ENCODE results near the gene RNF130. TPM values are rescaled to one million over a fixed set of nuclear protein-coding genes. Genes with fewer than 3 reads are reported as not detected.

The RNF130 gene, protein sequence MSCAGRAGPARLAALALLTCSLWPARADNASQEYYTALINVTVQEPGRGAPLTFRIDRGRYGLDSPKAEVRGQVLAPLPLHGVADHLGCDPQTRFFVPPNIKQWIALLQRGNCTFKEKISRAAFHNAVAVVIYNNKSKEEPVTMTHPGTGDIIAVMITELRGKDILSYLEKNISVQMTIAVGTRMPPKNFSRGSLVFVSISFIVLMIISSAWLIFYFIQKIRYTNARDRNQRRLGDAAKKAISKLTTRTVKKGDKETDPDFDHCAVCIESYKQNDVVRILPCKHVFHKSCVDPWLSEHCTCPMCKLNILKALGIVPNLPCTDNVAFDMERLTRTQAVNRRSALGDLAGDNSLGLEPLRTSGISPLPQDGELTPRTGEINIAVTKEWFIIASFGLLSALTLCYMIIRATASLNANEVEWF
- 10 to 100 TPM in 1 of 2 donors, 1 to 10 TPM in 1; 7.7 to 14.2 TPM for total RNA-seq

DNA sequence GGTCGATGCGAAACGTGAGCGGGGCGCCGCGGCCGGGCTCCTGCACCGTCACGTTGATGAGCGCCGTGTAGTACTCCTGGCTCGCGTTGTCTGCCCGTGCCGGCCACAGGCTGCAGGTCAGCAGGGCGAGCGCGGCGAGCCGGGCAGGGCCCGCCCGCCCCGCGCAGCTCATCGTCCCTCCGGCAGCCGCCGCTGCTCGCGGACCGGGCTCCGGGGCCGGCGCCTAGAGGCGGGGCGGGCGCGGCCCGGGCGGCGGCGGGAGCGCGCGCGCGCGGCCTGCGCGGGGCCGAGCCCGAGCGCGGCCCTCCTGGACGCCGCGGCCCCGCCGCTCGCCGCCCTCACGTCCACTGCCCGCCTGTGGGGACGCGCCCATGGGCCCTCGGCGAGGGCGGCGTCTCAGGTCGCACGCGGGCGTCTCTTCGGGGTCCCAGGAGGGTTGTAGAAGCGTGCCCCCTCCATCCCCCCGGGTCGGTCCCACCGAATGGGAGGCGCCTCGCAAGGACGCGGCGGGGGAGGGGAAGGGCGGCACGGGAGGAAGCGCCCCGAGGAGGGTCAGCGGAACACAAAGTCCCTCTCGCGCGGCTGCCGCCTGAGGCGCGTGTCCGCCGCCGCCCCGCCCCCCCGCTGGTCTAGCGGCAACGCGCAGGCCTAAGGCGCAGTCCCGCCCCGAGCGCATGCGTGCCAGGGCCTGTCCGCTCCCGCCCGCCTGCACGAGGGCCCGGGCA, at the start of gene RNF130:
RNF130 (minus strand) TSS at position 229 of the 725 bp plus-strand sequence; CDS start at position 172, 57 bp downstream.
- H3K27ac Mint-ChIP-seq, result peak within 1 kb of the TSS in 1 of 2 donors; percentile 70
- DNase-seq (ENCODE audit: low spot score in 2 of 2) (peak; percentile 91 to 95), ATAC-seq (peak; percentile 81 to 87)
- H3K36me3 Mint-ChIP-seq, result peaks cover 4 to 16% of the 10 kb centered on the region in 2 donors
- peaks cover 4 to 7% of the 10 kb centered on the region in 2 donors for H3K9me3 Mint-ChIP-seq

- DNase-seq (ENCODE audit: low spot score in 2 of 2) (peak in 1 of 2 donors; percentile 52), ATAC-seq (no peak)
- no peaks in the 10 kb centered on the region for H3K36me3 Mint-ChIP-seq
- H3K27ac Mint-ChIP-seq, result peak overlapping the region in 1 of 2 donors; percentile 60
- no peaks in the 10 kb centered on the region for H3K9me3 Mint-ChIP-seq
Observed at GRCh38 chr5:180120237-180121101, 48.9 kb upstream of the RNF130 start.

GRCh38 chr5:180119903-180120236, 48.3 kb upstream of the RNF130 start:
- no peak overlapping the region for H3K27ac Mint-ChIP-seq
- H3K36me3 Mint-ChIP-seq, result no peaks in the 10 kb centered on the region
- no peaks in the 10 kb centered on the region for H3K9me3 Mint-ChIP-seq
- DNase-seq (ENCODE audit: low spot score in 2 of 2), result peak in 1 of 2 donors; percentile 39
- ATAC-seq, result no peak

DNA sequence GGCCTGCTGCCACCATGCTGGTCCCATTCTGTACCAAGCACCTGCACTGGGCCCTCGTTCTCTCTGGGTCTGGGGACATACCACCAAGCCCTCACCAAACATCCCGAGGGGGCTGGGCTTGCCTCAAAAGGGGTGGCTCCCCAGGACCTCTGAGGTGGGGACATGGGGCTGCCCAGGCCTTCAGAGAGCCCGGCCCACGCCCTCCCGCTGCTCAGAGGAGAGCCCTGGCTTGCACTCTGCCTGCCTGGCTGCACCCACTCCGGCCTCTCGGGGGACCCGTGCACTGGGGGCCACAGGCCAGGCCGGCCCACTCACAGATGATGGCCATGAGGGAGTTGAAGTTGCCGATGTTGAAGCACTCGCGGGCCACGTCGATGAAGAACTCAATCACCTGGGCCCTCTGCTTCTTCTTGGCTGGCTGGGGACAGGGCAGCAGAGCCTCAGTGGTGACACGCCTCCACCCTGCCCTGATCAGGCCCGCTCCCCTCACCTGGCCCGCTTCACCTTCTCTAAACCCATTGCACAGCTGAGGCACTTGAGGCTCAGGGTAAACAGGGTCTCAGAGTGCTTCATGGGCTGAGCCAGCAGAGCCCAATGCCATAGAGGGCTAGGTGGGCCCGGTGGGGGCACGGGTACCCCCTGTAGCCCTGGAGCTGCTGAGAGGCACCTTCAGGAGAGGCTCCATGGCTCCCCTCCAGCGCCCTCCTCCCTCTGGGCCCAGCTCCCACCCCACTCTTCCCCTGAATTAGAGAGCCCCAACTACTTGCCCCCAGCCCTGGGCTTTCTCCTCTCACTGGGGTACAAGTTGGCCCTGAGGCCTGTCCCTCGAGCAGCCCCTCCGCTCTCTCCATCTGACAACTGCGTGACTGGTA, 47.7 kb upstream of the RNF130 start:
- no peaks in the 10 kb centered on the region for H3K9me3 Mint-ChIP-seq
- H3K27ac Mint-ChIP-seq, result no peak overlapping the region
- ATAC-seq (no peak), DNase-seq (ENCODE audit: low spot score in 2 of 2) (peak in 1 of 2 donors; percentile 51)
- no peaks in the 10 kb centered on the region for H3K36me3 Mint-ChIP-seq

DNA sequence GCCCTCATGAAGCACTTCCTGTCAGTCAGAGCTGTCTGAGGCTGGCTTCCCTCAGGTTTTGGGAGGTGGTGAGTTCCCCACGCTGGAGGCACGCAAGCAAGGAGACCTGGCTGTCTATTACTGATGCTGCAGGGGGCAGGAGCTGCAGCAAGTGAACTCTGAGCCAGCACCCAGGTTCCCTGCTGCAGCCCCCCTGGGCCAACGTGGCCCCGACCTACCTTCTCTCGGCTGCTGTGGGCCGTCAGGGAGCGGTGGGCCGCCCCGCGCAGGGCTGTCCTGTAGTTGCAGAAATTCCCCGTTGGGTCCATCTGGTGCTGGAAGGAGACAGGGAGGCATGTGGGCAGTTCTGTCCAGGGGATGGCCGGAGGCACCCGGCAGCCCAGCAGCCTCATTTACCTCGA, 46.8 kb upstream of the RNF130 start:
- H3K36me3 Mint-ChIP-seq, result no peaks in the 10 kb centered on the region
- no peak overlapping the region for H3K27ac Mint-ChIP-seq
- no peaks in the 10 kb centered on the region for H3K9me3 Mint-ChIP-seq
- DNase-seq (ENCODE audit: low spot score in 2 of 2) (no peak), ATAC-seq (no peak)

DNA sequence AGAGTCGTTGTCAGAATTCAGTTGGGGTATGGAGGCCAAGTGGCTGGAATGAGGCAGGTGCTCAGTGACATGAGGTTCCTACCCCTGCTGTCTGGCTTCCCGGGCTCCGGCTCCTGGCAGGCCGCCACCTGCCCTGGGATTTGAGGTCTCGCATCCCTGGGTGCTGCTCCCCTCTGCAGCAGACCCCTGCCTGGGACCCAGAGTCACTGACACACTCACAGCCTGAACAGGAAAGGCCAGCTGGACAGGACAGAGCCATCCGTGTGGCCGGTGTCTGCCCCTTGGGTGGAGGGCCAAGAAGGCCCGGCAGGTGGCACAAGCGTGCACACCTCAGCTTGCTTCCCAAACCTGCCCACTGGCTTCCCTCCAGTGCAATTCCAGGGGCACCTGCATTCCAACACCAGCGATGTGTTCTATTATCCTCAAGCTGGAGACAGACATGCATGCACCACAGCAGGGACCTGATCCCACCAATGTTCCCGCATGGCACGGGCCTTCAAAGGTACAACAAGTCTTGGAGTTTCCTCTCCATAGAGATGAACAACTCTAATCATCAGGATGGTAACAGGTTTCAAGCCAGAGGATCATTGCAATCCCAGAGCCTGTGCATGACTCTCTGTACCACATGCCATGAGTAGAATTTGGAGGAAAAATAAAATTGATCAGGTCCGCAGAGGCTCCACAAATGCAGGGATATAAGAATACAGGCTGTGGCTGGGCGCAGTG, 45.6 kb upstream of the RNF130 start:
- Mint-ChIP-seq H3K9me3 (no peaks in the 10 kb centered on the region), H3K36me3 (no peaks in the 10 kb centered on the region), H3K27ac (no peak overlapping the region)
- ATAC-seq (no peak), DNase-seq (ENCODE audit: low spot score in 2 of 2) (no peak)

DNA sequence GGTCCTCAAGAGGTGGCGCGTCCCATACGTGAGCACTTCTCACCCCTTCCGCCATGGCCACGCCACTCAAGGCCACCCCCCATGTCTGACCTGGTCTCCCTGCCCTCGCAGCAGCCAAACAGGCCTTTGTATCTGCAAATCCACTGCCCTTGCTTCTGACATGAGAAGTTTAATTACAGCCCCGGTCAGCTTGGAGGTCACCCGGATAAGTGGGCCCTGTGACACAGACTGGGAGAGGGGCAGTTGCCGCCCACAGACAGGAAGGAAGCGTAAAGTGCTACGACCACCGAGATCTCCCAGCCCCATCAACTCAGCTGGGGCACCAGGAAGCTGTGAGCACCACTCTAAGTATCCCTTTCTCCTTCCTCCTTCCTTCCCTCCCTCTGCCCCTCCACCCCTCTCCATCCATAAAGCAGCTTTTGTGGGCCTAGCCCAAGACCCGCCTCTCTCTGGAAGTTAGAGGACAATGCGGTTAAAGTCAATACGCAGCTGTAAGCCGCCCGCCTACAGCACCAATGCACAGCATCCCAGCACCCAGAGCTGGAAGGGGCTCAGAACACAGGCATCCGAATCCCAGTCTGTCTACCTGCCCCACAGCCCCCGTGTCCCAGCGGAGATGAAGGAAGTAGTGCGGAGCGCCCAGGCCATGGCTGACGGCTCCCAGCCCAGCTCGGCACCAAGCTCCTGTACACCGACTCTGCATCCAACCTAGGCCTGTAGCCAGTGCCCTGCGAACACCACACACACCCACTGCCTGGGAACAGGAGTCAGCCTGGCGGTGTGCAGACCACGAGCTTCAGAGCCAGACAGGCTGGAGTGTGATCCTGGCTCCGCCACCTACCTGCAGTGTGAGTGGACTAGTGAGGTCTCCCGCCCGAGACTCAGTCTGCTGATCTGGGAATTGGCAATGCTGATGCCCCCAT, 44.8 kb upstream of the RNF130 start:
- DNase-seq (ENCODE audit: low spot score in 2 of 2) (no peak), ATAC-seq (no peak)
- no peaks in the 10 kb centered on the region for H3K9me3 Mint-ChIP-seq
- no peaks in the 10 kb centered on the region for H3K36me3 Mint-ChIP-seq
- no peak overlapping the region for H3K27ac Mint-ChIP-seq

DNA sequence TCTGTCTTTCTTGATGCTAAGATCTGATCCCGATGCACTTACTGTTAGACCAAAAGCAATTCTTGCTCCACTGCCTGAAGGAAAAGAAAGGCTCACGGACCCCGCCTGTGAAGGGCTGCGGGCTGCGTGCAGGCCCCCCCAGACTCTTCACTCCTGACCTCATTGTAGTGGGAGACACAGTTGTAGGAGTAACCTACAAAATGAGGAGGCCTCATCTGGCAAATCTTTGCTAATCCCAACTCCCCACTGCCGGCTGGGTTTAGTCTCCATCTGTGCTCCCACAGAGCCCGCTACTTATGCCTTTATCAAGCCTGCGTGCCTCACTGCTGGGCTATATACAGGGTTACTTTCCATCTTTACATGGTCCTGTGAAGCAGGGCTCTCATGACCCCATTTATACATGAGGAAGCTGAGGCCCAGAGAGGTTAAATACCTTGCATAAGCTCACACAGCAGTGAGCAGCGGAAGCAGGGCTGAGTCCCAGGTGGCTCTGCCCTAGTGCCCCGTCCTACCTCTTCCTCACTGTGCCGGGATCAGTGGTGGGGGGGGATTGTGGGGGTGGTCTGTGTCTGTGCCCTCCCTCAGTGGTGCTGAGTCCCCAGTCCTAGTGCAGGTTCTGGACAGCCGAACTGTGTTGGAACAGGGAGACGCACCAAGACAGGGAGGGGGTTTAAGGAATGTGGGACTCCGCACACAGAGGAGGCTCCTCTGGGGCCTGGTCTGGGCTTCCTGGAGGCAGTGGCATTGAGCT, 43.9 kb upstream of the RNF130 start:
- Mint-ChIP-seq H3K27ac (peak overlapping the region in 1 of 2 donors; percentile 55), H3K9me3 (no peaks in the 10 kb centered on the region), H3K36me3 (no peaks in the 10 kb centered on the region)
- no peak for DNase-seq (ENCODE audit: low spot score in 2 of 2)
- no peak for ATAC-seq

GRCh38 chr5:180114304-180115003, 42.9 kb upstream of the RNF130 start:
- DNase-seq (ENCODE audit: low spot score in 2 of 2) (no peak), ATAC-seq (no peak)
- Mint-ChIP-seq H3K9me3 (no peaks in the 10 kb centered on the region), H3K36me3 (no peaks in the 10 kb centered on the region), H3K27ac (no peak overlapping the region)

DNA sequence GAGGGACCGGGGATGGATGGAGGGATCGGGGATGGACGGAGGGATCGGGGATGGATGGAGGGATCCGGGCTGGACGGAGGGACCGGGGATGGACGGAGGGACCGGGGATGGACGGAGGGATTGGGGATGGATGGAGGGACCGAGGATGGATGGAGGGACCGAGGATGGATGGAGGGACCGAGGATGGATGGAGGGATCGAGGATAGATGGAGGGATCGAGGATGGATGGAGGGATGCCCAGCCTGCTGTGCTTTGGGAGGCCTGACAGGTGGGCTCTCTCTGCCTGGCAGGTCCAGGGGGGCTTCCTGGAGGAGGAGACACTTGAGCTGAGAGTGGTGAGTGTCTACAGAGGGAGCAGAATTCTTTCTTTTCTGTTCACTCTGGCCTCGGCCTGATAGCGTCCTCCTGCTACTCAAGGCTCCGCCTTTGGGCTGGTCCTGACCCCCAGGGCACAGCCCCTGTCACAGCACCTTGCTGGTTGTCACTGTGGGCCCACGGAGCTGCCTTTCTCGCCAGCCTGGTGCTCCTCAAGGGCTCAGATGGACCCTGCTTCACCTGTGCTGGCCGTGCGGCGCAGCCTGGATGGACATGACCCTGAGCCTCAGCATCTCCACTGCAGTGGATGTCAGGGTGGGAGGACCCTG, 42.2 kb upstream of the RNF130 start:
- no peak for ATAC-seq
- Mint-ChIP-seq H3K27ac (no peak overlapping the region), H3K36me3 (peaks cover 0 to under 1% of the 10 kb centered on the region in 2 donors), H3K9me3 (no peaks in the 10 kb centered on the region)
- no peak for DNase-seq (ENCODE audit: low spot score in 2 of 2)

DNA sequence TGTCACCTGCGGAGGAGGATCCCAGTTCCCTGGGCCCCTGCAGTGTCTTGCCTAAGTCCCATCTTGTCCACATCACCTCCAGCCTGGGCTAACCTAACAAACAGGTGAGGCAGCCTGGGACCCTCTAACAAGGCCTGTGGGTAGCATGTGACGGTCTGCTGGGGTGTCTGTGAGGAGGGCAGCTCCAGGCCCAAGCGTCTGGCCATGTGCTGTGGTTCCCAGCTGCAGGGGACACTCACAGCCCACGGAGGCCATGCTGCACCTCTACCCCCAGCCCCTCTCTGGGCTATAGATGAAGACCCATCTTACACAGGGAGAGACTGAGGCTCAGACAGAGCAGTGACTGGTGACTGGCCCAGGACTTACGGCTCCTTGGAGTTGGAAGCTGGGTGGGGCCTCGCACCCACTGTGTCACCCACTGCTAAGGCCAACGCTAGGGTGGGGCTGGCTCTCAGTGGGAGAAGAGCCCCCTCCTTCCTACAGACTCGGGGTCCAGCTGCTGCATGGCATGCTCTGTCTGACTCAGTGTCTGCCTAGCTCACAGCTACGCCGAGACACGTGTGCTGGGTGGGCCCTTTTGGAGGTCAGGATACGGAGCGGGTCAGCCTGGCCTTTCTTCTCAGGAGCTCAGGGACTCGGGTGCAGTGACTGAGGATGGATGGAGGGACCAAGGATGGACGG, 40.8 kb upstream of the RNF130 start:
- Mint-ChIP-seq H3K36me3 (peaks cover 0 to 7% of the 10 kb centered on the region in 2 donors), H3K9me3 (peaks cover 0 to 5% of the 10 kb centered on the region in 2 donors), H3K27ac (no peak overlapping the region)
- ATAC-seq (no peak), DNase-seq (ENCODE audit: low spot score in 2 of 2) (no peak)

DNA sequence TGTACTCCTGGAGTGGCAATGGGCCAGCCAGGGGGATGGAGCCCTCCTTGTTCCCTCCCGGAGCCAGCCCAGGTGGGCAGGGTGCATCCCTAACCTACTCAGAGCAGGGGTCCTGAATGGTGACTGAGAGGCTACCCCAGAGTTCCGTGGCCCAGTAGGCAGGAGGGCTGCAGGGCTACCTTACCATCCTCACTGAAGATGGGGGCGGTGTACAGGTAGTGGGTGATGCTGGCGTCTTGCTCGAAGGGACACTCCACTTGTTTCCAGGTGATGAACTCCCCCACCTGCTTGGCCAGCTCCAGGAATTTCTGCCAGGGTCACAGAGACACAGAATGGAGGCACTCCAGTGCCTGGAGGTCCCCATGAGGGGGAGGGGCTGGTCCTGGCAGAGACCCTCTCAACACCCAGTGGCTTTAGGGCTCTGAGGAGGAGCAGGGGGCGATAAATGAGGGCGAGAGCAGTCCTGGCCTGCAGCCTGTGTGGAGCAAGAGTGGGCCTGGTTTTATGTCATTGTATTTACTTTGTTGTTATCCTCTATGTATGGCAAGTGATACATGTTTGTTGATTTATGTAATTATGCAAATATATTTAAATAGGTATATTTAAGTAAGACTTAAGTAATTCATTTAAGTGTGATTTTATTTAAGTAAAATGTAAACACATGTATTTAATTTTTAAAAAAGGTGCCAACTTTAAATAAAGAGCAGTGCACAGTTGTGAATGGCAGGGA, 39.9 kb upstream of the RNF130 start:
- no peak for ATAC-seq
- Mint-ChIP-seq H3K9me3 (peaks cover 8 to 12% of the 10 kb centered on the region in 2 donors), H3K27ac (no peak overlapping the region)

More for the DNA sequence above, 39.9 kb upstream of the RNF130 start:
- peaks cover 8 to 12% of the 10 kb centered on the region in 2 donors for H3K36me3 Mint-ChIP-seq
- no peak for DNase-seq (ENCODE audit: low spot score in 2 of 2)
